ENCODE results near the gene METAP1D. TPM values are rescaled to one million over a fixed set of nuclear protein-coding genes. Genes with fewer than 3 reads are reported as not detected.
"Not testable (repeated sequence)": the region's sequence is repeated elsewhere in the genome, so short reads cannot be mapped to it uniquely, and the experiment has no call there.

The METAP1D gene
- total RNA-seq, 3 donors from 2014 or later, result 5.1 to 5.9 (median 5.1) TPM

DNA sequence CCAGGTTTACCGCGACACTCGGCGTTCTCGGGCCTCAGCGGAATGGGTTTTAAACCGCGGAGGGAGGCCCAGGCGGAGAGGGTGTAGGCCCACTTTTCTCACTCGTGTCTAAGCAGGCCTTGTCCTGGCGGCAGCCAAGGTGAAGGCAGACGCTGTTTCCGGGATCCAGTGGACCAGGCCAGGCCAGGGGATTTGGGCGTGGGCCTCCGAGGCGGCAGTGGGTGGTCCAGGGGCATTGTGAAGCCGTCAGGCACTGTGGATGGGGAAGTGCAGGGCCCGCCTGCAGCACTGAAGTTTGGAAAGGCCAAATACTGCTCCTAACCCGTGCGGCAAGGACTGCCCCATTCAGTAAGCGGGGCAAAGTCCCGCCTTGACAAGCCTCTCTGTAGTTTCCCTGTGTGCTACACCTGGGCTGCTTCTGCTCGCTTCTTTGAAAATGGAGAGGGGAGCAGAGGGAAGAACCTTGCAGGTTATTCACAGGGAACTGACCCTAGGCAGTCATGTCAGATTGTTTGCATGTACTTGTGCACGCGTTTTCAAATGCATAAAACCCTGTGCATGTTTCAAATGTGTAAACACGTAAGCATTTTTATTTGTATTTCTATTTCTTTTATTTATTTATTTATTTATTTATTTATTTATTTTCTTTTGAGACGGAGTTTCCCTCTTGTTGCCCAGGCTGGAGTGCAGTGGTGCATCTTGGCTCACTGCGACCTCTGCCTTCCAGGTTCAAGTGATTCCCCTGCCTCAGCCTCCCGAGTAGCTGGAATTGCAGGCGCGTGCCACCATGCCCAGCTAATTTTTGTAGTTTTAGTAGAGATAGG lies 110.4 kb downstream of the METAP1D start:
- ATAC-seq (no peak), DNase-seq (no peak)
- Mint-ChIP-seq H3K27me3 (ENCODE audit: low read depth) (peaks cover 57% of the 10 kb centered on the region), H3K4me1 (ENCODE audit: low read depth) (peaks cover 17% of the 10 kb centered on the region), H3K9me3 (no peaks in the 10 kb centered on the region), H3K4me3 (no peak overlapping the region), H3K36me3 (ENCODE audit: insufficient read depth) (no peaks in the 10 kb centered on the region)

DNA sequence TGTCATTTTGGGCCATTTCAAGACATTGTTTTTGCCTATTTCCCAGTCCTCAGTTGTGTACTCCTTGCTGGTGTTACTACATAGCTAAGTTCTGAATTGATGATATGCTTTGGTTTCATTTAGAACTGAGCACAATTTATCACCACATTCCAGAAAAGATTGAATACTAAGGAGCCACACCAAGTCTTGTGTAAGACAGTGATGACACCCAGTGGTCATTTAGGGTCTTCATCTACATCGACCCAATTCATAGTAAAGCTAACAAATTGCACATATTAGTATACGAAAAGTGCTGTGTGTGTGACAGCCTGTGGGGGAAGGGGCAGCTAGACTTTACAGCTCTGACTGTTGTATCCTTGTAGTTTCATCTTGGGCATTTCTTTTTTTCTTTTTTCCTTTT lies 113.9 kb downstream of the METAP1D start:
- no peaks in the 10 kb centered on the region for H3K9me3 Mint-ChIP-seq
- no peak overlapping the region for H3K4me3 Mint-ChIP-seq
- peaks cover 26% of the 10 kb centered on the region for H3K27me3 Mint-ChIP-seq (ENCODE audit: low read depth)
- DNase-seq (no peak), ATAC-seq (no peak)
- peaks cover 1% of the 10 kb centered on the region for H3K4me1 Mint-ChIP-seq (ENCODE audit: low read depth)
- no peaks in the 10 kb centered on the region for H3K36me3 Mint-ChIP-seq (ENCODE audit: insufficient read depth)

DNA sequence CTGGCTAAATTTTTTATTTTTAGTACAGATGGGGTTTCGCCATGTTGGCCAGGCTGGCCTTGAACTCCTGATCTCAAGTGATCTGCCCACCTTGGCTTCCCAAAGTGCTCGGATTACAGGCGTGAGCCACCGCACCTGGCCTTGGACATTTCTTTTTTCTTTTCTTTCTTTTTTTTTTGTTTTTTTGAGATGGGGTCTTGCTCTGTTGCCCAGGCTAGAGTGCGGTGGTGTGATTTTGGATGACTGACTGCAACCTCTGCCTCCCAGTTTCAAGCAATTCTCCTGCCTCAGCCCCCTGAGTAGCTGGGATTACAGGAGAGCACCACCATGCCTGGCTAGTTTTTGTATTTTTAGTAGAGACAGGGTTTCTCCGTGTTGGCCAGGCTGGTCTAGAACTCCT lies 114.4 kb downstream of the METAP1D start:
- not testable (repeated sequence) for DNase-seq; H3K4me3 Mint-ChIP-seq; H3K36me3 Mint-ChIP-seq (ENCODE audit: insufficient read depth); H3K4me1 Mint-ChIP-seq (ENCODE audit: low read depth); H3K9me3 Mint-ChIP-seq; ATAC-seq
- H3K27me3 Mint-ChIP-seq (ENCODE audit: low read depth), result peaks cover 22% of the 10 kb centered on the region

DNA sequence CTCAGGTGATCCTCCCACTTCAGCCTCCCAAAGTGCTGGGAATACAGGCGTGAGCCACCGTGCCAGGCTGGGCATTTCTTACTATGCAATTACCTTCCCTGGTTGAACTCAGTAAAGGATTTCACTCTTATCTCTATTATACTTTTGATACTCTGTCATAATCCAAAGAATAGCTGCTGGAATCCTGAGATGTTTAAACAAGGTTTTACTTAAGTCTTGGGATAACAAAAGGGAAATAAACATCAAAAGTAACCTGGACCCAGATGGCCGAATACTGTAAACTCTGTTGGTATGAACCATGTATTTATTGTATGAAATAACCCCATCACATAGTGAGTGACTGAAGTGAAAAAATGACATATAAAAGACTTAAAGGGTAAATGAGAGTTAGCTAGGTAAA lies 114.8 kb downstream of the METAP1D start:
- no peak overlapping the region for H3K4me3 Mint-ChIP-seq
- peaks cover 23% of the 10 kb centered on the region for H3K27me3 Mint-ChIP-seq (ENCODE audit: low read depth)
- no peaks in the 10 kb centered on the region for H3K4me1 Mint-ChIP-seq (ENCODE audit: low read depth)
- no peaks in the 10 kb centered on the region for H3K9me3 Mint-ChIP-seq
- ATAC-seq (no peak), DNase-seq (no peak)
- no peaks in the 10 kb centered on the region for H3K36me3 Mint-ChIP-seq (ENCODE audit: insufficient read depth)

DNA sequence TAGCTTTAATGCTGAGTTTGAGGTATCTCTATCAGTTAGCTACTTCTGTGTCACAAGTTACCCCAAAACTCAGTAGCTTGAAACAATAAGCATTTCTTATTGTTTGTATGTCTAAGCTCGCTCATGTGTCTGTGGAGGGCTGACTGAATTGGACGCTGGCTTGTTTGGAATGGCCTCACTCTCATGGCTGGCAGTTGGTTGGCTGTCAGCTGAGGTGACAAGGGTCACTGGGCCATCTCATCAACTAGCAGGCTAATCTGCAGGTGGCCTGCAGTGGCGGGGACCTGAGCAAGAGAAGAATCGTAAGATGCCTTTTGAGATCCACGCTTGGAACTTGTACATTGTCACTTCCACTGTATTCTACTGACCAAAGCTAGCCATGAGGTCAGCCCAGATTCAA lies 116.4 kb downstream of the METAP1D start:
- no peaks in the 10 kb centered on the region for H3K9me3 Mint-ChIP-seq

DNA sequence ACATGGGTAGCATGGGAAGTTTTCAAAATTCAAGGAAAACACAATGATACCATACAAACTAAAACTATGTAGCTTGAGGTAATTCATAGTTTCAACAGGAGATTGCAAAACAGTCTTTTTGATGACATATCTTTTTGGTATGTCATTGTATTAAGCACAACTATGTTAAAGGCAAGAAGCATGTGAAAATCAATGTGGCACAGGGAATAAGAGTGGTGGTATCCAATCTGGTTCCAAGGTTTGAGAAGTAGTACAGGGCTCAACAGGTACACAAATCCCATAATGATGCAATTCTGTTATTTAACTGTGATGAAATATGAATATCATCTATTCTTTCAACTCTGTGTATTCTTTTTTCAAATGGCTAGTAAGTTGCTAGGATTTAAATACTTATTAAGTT lies 119.3 kb downstream of the METAP1D start:
- DNase-seq (no peak), ATAC-seq (no peak)
- H3K36me3 Mint-ChIP-seq (ENCODE audit: insufficient read depth), result no peaks in the 10 kb centered on the region
- no peaks in the 10 kb centered on the region for H3K9me3 Mint-ChIP-seq
- no peaks in the 10 kb centered on the region for H3K4me1 Mint-ChIP-seq (ENCODE audit: low read depth)
- H3K27me3 Mint-ChIP-seq (ENCODE audit: low read depth), result peaks cover 11% of the 10 kb centered on the region
- H3K4me3 Mint-ChIP-seq, result no peak overlapping the region

More for the DNA sequence above, 116.4 kb downstream of the METAP1D start:
- DNase-seq, result no peak
- no peak for ATAC-seq
- H3K36me3 Mint-ChIP-seq (ENCODE audit: insufficient read depth), result no peaks in the 10 kb centered on the region
- H3K4me1 Mint-ChIP-seq (ENCODE audit: low read depth), result no peaks in the 10 kb centered on the region
- H3K4me3 Mint-ChIP-seq, result no peak overlapping the region
- H3K27me3 Mint-ChIP-seq (ENCODE audit: low read depth), result peaks cover 16% of the 10 kb centered on the region

DNA sequence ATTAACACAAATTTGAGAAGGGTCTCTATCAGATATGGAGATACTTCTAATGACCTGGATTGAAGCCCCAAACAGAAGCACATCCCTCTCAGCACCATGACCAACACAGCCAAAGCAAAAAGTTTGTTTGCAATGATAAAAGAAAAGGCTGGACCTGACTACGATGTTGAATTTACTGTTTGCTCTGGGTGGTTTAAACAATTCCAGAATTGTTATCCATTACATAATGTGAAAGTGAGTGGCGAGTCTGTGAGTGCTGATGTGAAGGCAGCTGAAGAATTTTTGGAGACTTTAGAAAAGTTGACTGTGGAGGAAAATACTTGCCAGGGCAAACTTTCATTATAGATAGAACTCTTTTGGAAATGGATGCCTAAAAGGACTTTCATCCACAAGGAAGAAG lies 120.4 kb downstream of the METAP1D start:
- no peak for DNase-seq
- Mint-ChIP-seq H3K9me3 (no peaks in the 10 kb centered on the region), H3K4me1 (ENCODE audit: low read depth) (no peaks in the 10 kb centered on the region), H3K27me3 (ENCODE audit: low read depth) (peaks cover 5% of the 10 kb centered on the region), H3K36me3 (ENCODE audit: insufficient read depth) (no peaks in the 10 kb centered on the region), H3K4me3 (no peak overlapping the region)
- no peak for ATAC-seq

DNA sequence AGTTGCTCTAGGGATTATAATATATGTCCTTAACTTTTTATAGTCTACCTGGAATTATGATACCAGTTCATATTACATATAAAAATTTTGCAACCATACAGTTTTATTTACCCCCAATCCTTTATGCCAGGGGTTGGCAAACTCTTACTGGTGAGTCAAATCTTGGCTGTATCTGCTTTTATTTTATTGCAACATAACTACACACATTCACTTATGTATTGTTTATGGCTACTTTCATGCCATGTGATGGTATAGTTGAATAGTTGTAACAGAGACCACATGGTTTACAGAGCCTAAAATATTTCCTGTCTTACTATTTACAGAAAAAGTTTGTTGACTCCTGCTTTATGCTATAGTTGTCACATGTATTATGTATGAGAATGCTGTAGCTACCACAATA lies 128.7 kb downstream of the METAP1D start:
- DNase-seq, result no peak
- Mint-ChIP-seq H3K36me3 (ENCODE audit: insufficient read depth) (no peaks in the 10 kb centered on the region), H3K27me3 (ENCODE audit: low read depth) (no peaks in the 10 kb centered on the region), H3K4me1 (ENCODE audit: low read depth) (no peaks in the 10 kb centered on the region), H3K4me3 (no peak overlapping the region), H3K9me3 (peaks cover 5% of the 10 kb centered on the region)
- ATAC-seq, result no peak

DNA sequence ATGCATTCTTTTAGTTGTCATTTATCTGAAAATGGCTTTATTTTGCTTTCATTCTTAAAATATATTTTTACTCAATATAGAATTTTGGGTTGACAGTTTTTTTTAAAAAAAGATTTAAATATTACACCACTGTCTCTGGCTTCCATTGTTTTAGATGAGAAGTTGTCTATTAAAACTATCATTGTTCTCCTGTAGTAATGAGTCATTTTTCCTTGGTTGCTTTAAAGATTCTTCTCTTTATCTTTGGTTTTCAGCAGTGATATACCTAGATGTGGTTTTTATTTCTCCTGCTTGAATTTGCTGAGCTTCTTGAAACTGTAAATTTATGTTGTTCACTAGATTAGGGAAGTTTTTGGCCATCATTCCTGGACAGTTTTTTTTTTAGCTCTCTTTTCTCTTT lies 129.7 kb downstream of the METAP1D start:
- Mint-ChIP-seq H3K36me3 (ENCODE audit: insufficient read depth) (no peaks in the 10 kb centered on the region), H3K4me1 (ENCODE audit: low read depth) (no peaks in the 10 kb centered on the region), H3K4me3 (no peak overlapping the region), H3K27me3 (ENCODE audit: low read depth) (no peaks in the 10 kb centered on the region), H3K9me3 (peaks cover 5% of the 10 kb centered on the region)
- no peak for ATAC-seq
- no peak for DNase-seq

Other genes starting within 250 kb of the METAP1D start
- 10 to 100 TPM; 22.5 to 27.6 (median 26.3) TPM for gene SLC25A12, start 105.7 kb upstream of the METAP1D start, total RNA-seq
- 10 to 100 TPM; 75.7 to 77.6 (median 76.6) TPM for gene HAT1, start 77.5 kb upstream of the METAP1D start, total RNA-seq
- gene DLX1, start 85.6 kb downstream of the METAP1D start, total RNA-seq, result not detected
- gene DLX2, start 102.9 kb downstream of the METAP1D start, total RNA-seq, result not detected